Esophagus muscularis mucosa (tissue), 4 donors: ENCODE measurements around the gene PCDHGA7.

Experiments
- CTCF ChIP-seq, 3 experiments: fragments of 200-600 bp in 2 of 3; fragments of 450-650 bp in 1 of 3; sonication (generic) in 2 of 3; IDR thresholded peaks; one replicate each; pipeline ENCODE4 v1.5.1; 2017 to 2019; ENCODE audit warnings: antibody characterized with exemption in 3 of 3, mild to moderate bottlenecking in 2 of 3, moderate library complexity in 1 of 3
- EP300 ChIP-seq: sonication (generic); formaldehyde crosslinking; IDR thresholded peaks from one replicate; pipeline ENCODE4 v1.6.1; 2017; ENCODE audit warnings: antibody characterized with exemption
- POLR2A ChIP-seq: fragments of 450-650 bp; IDR thresholded peaks from one replicate; pipeline ENCODE4 v1.6.1; 2017; ENCODE audit warnings: antibody characterized with exemption, moderate library complexity, mild to moderate bottlenecking, low read depth

GRCh38 chr5:141374627-141375026 lies 7.9 kb upstream of the PCDHGA7 start:
- TF ChIP-seq CTCF (IDR thresholded peaks at IDR 0.05) (no peak), POLR2A (no peak), EP300 (no peak)
